Measurements from ENCODE around the gene SLTM. TPM values are rescaled to one million over a fixed set of nuclear protein-coding genes. Genes with fewer than 3 reads are reported as not detected.

SLTM gene
- total RNA-seq, 1 donor from 2014 or later, result 68.2 TPM

- Histone ChIP-seq H2AFZ (ENCODE audit: low read depth, low read length) (no peak overlapping the region), H3K27ac (ENCODE audit: low read depth, low read length) (no peak overlapping the region), H3K9ac (ENCODE audit: low read length) (no peak overlapping the region), H3K27me3 (ENCODE audit: insufficient read depth, low read length) (no peaks in the 10 kb centered on the region), H4K20me1 (ENCODE audit: insufficient read depth, low read length) (no peaks in the 10 kb centered on the region), H3K4me2 (ENCODE audit: low read length) (no peak overlapping the region), H3K4me3 (ENCODE audit: insufficient read depth, low read depth, low read length) (no peak overlapping the region), H3K4me1 (ENCODE audit: insufficient read depth, low read length) (no peaks in the 10 kb centered on the region), H3K79me2 (ENCODE audit: insufficient read depth, low read length) (no peaks in the 10 kb centered on the region), H3K36me3 (ENCODE audit: insufficient read depth, low read length) (no peaks in the 10 kb centered on the region), H3K9me3 (ENCODE audit: insufficient read depth, low read depth, low read length) (no peaks in the 10 kb centered on the region)
- Mint-ChIP-seq H3K4me3 (ENCODE audit: unreplicated experiment) (no peak overlapping the region), H3K4me1 (ENCODE audit: low read depth, unreplicated experiment) (no peaks in the 10 kb centered on the region), H3K36me3 (ENCODE audit: low read depth, unreplicated experiment) (peaks cover 4% of the 10 kb centered on the region), H3K27me3 (ENCODE audit: low read depth, unreplicated experiment) (no peaks in the 10 kb centered on the region), H3K27ac (ENCODE audit: unreplicated experiment) (no peak overlapping the region), H3K9me3 (ENCODE audit: unreplicated experiment) (peaks cover 5% of the 10 kb centered on the region)
- TF ChIP-seq CTCF (IDR thresholded peaks at IDR 0.05; ENCODE audit: insufficient read depth, low read depth, low read length), result no peak
- no peak for TF ChIP-seq EZH2 (IDR thresholded peaks at IDR 0.05; ENCODE audit: insufficient read depth, low read length)
- no peak for FAIRE-seq
- DNase-seq (ENCODE audit: low read depth), result no peak
Observed at GRCh38 chr15:58870451-58870850, 63.0 kb downstream of the SLTM start.

- Mint-ChIP-seq H3K27me3 (ENCODE audit: low read depth, unreplicated experiment) (peaks cover 4% of the 10 kb centered on the region), H3K4me1 (ENCODE audit: low read depth, unreplicated experiment) (peaks cover 2% of the 10 kb centered on the region), H3K4me3 (ENCODE audit: unreplicated experiment) (no peak overlapping the region), H3K9me3 (ENCODE audit: unreplicated experiment) (peaks cover 10% of the 10 kb centered on the region), H3K36me3 (ENCODE audit: low read depth, unreplicated experiment) (peaks cover 4% of the 10 kb centered on the region), H3K27ac (ENCODE audit: unreplicated experiment) (no peak overlapping the region)
- Histone ChIP-seq H3K27me3 (ENCODE audit: insufficient read depth, low read length) (no peaks in the 10 kb centered on the region), H3K79me2 (ENCODE audit: insufficient read depth, low read length) (no peaks in the 10 kb centered on the region), H3K4me3 (ENCODE audit: insufficient read depth, low read depth, low read length) (no peak overlapping the region), H3K4me1 (ENCODE audit: insufficient read depth, low read length) (peaks cover 4% of the 10 kb centered on the region), H2AFZ (ENCODE audit: low read depth, low read length) (no peak overlapping the region), H3K4me2 (ENCODE audit: low read length) (no peak overlapping the region), H3K27ac (ENCODE audit: low read depth, low read length) (no peak overlapping the region), H3K36me3 (ENCODE audit: insufficient read depth, low read length) (no peaks in the 10 kb centered on the region), H3K9ac (ENCODE audit: low read length) (no peak overlapping the region), H4K20me1 (ENCODE audit: insufficient read depth, low read length) (no peaks in the 10 kb centered on the region), H3K9me3 (ENCODE audit: insufficient read depth, low read depth, low read length) (no peaks in the 10 kb centered on the region)
- DNase-seq (ENCODE audit: low read depth), result no peak
- FAIRE-seq, result no peak
- TF ChIP-seq EZH2 (IDR thresholded peaks at IDR 0.05; ENCODE audit: insufficient read depth, low read length), result no peak
- TF ChIP-seq CTCF (IDR thresholded peaks at IDR 0.05; ENCODE audit: insufficient read depth, low read depth, low read length), result no peak
Observed at GRCh38 chr15:58867926-58868325, 65.6 kb downstream of the SLTM start.

GRCh38 chr15:58865425-58865880 lies 68.0 kb downstream of the SLTM start:
- Histone ChIP-seq H3K27ac (ENCODE audit: low read depth, low read length) (no peak overlapping the region), H3K79me2 (ENCODE audit: insufficient read depth, low read length) (no peaks in the 10 kb centered on the region), H4K20me1 (ENCODE audit: insufficient read depth, low read length) (no peaks in the 10 kb centered on the region), H3K9me3 (ENCODE audit: insufficient read depth, low read depth, low read length) (no peaks in the 10 kb centered on the region), H3K9ac (ENCODE audit: low read length) (no peak overlapping the region), H3K27me3 (ENCODE audit: insufficient read depth, low read length) (no peaks in the 10 kb centered on the region), H3K36me3 (ENCODE audit: insufficient read depth, low read length) (no peaks in the 10 kb centered on the region), H3K4me3 (ENCODE audit: insufficient read depth, low read depth, low read length) (no peak overlapping the region), H3K4me1 (ENCODE audit: insufficient read depth, low read length) (peaks cover 4% of the 10 kb centered on the region), H3K4me2 (ENCODE audit: low read length) (peak overlapping the region; percentile 65), H2AFZ (ENCODE audit: low read depth, low read length) (peak overlapping the region; percentile 78)
- TF ChIP-seq EZH2 (IDR thresholded peaks at IDR 0.05; ENCODE audit: insufficient read depth, low read length), result no peak
- no peak for TF ChIP-seq CTCF (IDR thresholded peaks at IDR 0.05; ENCODE audit: insufficient read depth, low read depth, low read length)
- DNase-seq (ENCODE audit: low read depth), result no peak
- Mint-ChIP-seq H3K9me3 (ENCODE audit: unreplicated experiment) (peaks cover 10% of the 10 kb centered on the region), H3K36me3 (ENCODE audit: low read depth, unreplicated experiment) (peaks cover 3% of the 10 kb centered on the region), H3K27me3 (ENCODE audit: low read depth, unreplicated experiment) (peaks cover 4% of the 10 kb centered on the region), H3K27ac (ENCODE audit: unreplicated experiment) (no peak overlapping the region), H3K4me1 (ENCODE audit: low read depth, unreplicated experiment) (peaks cover 2% of the 10 kb centered on the region), H3K4me3 (ENCODE audit: unreplicated experiment) (no peak overlapping the region)
- no peak for FAIRE-seq
